ENCODE measurements around the gene MAP3K15. TPM values are rescaled to one million over a fixed set of nuclear protein-coding genes. Genes with fewer than 3 reads are reported as not detected.
"Not testable (repeated sequence)": the region's sequence is repeated elsewhere in the genome, so short reads cannot be mapped to it uniquely, and the experiment has no call there.

Gene MAP3K15
- total and polyA plus RNA-seq, 2 experiments from 2014 or later = 0.33 to 0.48 TPM

DNA sequence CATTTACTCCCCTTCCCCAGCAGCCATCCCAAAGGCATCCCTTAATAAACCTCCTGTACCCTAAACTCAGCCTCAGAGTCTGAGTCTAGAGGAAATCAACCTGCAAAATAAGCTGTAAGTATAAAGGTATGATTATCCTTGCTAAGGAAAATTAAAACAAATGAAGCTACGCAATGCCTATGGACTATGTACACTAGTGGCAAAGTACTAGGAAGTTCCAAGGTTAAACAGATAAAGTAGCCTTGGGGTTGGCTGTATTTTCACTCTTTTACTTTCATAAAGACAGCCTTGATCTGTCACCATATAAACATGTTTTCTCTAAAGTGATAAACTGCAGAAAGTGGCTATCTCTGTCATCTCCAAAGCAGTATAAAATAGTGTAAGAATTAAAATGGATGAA is 35.9 kb downstream of the MAP3K15 start:
- no peaks in the 10 kb centered on the region for H3K79me2 ChIP-seq
- TF ChIP-seq, protein P1, sequence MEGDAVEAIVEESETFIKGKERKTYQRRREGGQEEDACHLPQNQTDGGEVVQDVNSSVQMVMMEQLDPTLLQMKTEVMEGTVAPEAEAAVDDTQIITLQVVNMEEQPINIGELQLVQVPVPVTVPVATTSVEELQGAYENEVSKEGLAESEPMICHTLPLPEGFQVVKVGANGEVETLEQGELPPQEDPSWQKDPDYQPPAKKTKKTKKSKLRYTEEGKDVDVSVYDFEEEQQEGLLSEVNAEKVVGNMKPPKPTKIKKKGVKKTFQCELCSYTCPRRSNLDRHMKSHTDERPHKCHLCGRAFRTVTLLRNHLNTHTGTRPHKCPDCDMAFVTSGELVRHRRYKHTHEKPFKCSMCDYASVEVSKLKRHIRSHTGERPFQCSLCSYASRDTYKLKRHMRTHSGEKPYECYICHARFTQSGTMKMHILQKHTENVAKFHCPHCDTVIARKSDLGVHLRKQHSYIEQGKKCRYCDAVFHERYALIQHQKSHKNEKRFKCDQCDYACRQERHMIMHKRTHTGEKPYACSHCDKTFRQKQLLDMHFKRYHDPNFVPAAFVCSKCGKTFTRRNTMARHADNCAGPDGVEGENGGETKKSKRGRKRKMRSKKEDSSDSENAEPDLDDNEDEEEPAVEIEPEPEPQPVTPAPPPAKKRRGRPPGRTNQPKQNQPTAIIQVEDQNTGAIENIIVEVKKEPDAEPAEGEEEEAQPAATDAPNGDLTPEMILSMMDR (IDR thresholded peaks at IDR 0.05; ENCODE audit: poor library complexity) = no peak
- TF ChIP-seq EZH2phosphoT487 (IDR thresholded peaks at IDR 0.05; ENCODE audit: low read depth, severe bottlenecking, unreplicated experiment) (no peak), EZH2 (IDR thresholded peaks at IDR 0.05; ENCODE audit: borderline replicate concordance) (no peak)
- WGBS (ENCODE audit: low lambda C conversion rate, missing lambda C conversion rate) = 78% methylated on average over 1 of the region's 1 CpG
- H2AFZ ChIP-seq = no peak overlapping the region
- H3K27me3 ChIP-seq = no peaks in the 10 kb centered on the region
- no peak overlapping the region for H3K4me3 ChIP-seq
- no peaks in the 10 kb centered on the region for H4K20me1 ChIP-seq (ENCODE audit: insufficient read depth, poor library complexity, severe bottlenecking)
- no peaks in the 10 kb centered on the region for H3K9me2 ChIP-seq (replicated peaks; ENCODE audit: insufficient read depth)
- no peaks in the 10 kb centered on the region for H3K36me3 ChIP-seq (replicated peaks; ENCODE audit: insufficient read depth, low read depth)
- DNase-seq (ENCODE audit: low spot score) = no peak
- no peaks in the 10 kb centered on the region for H3K4me1 ChIP-seq (ENCODE audit: insufficient read depth)
- H3K27ac ChIP-seq = no peak overlapping the region
- H3K9me3 ChIP-seq (ENCODE audit: low read depth) = no peaks in the 10 kb centered on the region
- H3K4me2 ChIP-seq = no peak overlapping the region

DNA sequence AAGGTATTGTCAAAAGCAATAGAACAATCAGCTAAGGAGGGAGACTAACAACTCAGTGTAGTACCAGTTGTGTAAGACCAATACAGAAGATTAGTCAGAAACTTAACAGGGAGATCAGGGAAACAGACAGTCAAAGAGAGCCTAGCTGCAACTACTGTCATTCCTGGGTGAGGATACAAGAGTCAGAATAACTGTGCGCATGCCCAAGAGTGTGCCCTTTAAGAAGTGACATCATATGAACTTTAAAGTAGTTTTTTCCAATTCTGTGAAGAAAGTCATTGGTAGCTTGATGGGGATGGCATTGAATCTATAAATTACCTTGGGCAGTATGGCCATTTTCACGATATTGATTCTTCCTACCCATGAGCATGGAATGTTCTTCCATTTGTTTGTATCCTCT is 46.9 kb downstream of the MAP3K15 start:
- WGBS (ENCODE audit: low lambda C conversion rate, missing lambda C conversion rate) = 83% methylated on average over 2 of the region's 2 CpGs
- H3K9me3 ChIP-seq (ENCODE audit: low read depth); H4K20me1 ChIP-seq (ENCODE audit: insufficient read depth, poor library complexity, severe bottlenecking); H3K4me3 ChIP-seq; H3K4me2 ChIP-seq; H3K36me3 ChIP-seq (replicated peaks; ENCODE audit: insufficient read depth, low read depth); H3K9me2 ChIP-seq (replicated peaks; ENCODE audit: insufficient read depth); DNase-seq (ENCODE audit: low spot score); H3K79me2 ChIP-seq; H3K4me1 ChIP-seq (ENCODE audit: insufficient read depth); H3K27ac ChIP-seq; H2AFZ ChIP-seq; H3K27me3 ChIP-seq: not testable (repeated sequence)

- H3K27me3 ChIP-seq = no peaks in the 10 kb centered on the region
- TF ChIP-seq EZH2 (IDR thresholded peaks at IDR 0.05; ENCODE audit: borderline replicate concordance) = no peak
- TF ChIP-seq, protein P1 (IDR thresholded peaks at IDR 0.05; ENCODE audit: poor library complexity) = no peak
- no peak for TF ChIP-seq EZH2phosphoT487 (IDR thresholded peaks at IDR 0.05; ENCODE audit: low read depth, severe bottlenecking, unreplicated experiment)
- H3K79me2 ChIP-seq = no peaks in the 10 kb centered on the region
- 81% methylated on average over 1 of the region's 1 CpG for WGBS (ENCODE audit: low lambda C conversion rate, missing lambda C conversion rate)
- H2AFZ ChIP-seq = no peak overlapping the region
- H3K4me1 ChIP-seq (ENCODE audit: insufficient read depth) = no peaks in the 10 kb centered on the region
- H3K4me3 ChIP-seq = no peak overlapping the region
- no peaks in the 10 kb centered on the region for H3K36me3 ChIP-seq (replicated peaks; ENCODE audit: insufficient read depth, low read depth)
- no peaks in the 10 kb centered on the region for H3K9me3 ChIP-seq (ENCODE audit: low read depth)
- H3K27ac ChIP-seq = no peak overlapping the region
- no peak for DNase-seq (ENCODE audit: low spot score)
- H4K20me1 ChIP-seq (ENCODE audit: insufficient read depth, poor library complexity, severe bottlenecking) = no peaks in the 10 kb centered on the region
- H3K4me2 ChIP-seq = no peak overlapping the region
- no peaks in the 10 kb centered on the region for H3K9me2 ChIP-seq (replicated peaks; ENCODE audit: insufficient read depth)
Observed at GRCh38 chrX:19462879-19463278, 52.4 kb downstream of the MAP3K15 start.

- DNase-seq (ENCODE audit: low spot score) = no peak
- no peaks in the 10 kb centered on the region for H3K4me1 ChIP-seq (ENCODE audit: insufficient read depth)
- H3K79me2 ChIP-seq = no peaks in the 10 kb centered on the region
- H3K27ac ChIP-seq = no peak overlapping the region
- H3K36me3 ChIP-seq (replicated peaks; ENCODE audit: insufficient read depth, low read depth) = no peaks in the 10 kb centered on the region
- H4K20me1 ChIP-seq (ENCODE audit: insufficient read depth, poor library complexity, severe bottlenecking) = no peaks in the 10 kb centered on the region
- H3K4me2 ChIP-seq = no peak overlapping the region
- TF ChIP-seq EZH2phosphoT487 (IDR thresholded peaks at IDR 0.05; ENCODE audit: low read depth, severe bottlenecking, unreplicated experiment) (no peak), EZH2 (IDR thresholded peaks at IDR 0.05; ENCODE audit: borderline replicate concordance) (no peak)
- TF ChIP-seq, protein P1 (IDR thresholded peaks at IDR 0.05; ENCODE audit: poor library complexity) = no peak
- no peak overlapping the region for H2AFZ ChIP-seq
- WGBS (ENCODE audit: low lambda C conversion rate, missing lambda C conversion rate) = 88% methylated on average over 2 of the region's 2 CpGs
- H3K9me3 ChIP-seq (ENCODE audit: low read depth) = no peaks in the 10 kb centered on the region
- no peaks in the 10 kb centered on the region for H3K27me3 ChIP-seq
- H3K4me3 ChIP-seq = no peak overlapping the region
- no peaks in the 10 kb centered on the region for H3K9me2 ChIP-seq (replicated peaks; ENCODE audit: insufficient read depth)
Observed at GRCh38 chrX:19462231-19462630, 53.1 kb downstream of the MAP3K15 start.
